B cell (primary cell): Measurements from ENCODE around the gene ZBTB8B.

Source experiments
- EZH2 ChIP-seq: IDR thresholded peaks from 2 replicates; pipeline ENCODE4 v1.6.1; 2012; ENCODE audit warnings: borderline replicate concordance, low read depth, mild to moderate bottlenecking, moderate library complexity, low read length; ENCODE audit not compliant: insufficient read depth, poor library complexity, severe bottlenecking
- TF ChIP-seq, protein P1 (sequence below): fragments of 200-600 bp; IDR thresholded peaks from one replicate; pipeline ENCODE4 v1.8.0; 2022; ENCODE audit warnings: antibody characterized with exemption, mild to moderate bottlenecking

- TF ChIP-seq, protein P1, sequence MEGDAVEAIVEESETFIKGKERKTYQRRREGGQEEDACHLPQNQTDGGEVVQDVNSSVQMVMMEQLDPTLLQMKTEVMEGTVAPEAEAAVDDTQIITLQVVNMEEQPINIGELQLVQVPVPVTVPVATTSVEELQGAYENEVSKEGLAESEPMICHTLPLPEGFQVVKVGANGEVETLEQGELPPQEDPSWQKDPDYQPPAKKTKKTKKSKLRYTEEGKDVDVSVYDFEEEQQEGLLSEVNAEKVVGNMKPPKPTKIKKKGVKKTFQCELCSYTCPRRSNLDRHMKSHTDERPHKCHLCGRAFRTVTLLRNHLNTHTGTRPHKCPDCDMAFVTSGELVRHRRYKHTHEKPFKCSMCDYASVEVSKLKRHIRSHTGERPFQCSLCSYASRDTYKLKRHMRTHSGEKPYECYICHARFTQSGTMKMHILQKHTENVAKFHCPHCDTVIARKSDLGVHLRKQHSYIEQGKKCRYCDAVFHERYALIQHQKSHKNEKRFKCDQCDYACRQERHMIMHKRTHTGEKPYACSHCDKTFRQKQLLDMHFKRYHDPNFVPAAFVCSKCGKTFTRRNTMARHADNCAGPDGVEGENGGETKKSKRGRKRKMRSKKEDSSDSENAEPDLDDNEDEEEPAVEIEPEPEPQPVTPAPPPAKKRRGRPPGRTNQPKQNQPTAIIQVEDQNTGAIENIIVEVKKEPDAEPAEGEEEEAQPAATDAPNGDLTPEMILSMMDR, result no peak
- TF ChIP-seq EZH2, result no peak
Measured at GRCh38 chr1:32498751-32499150, 33.9 kb downstream of the ZBTB8B start.
